OCI-LY1 (cell line): Measurements from ENCODE around the gene BCR.

ENCODE experiments used
- CTCF ChIP-seq: fragments of 200-600 bp; sonication (generic), shearing (Covaris generic); IDR thresholded peaks from 2 replicates; pipeline ENCODE4 v1.5.1; 2017; ENCODE audit warnings: mild to moderate bottlenecking, antibody characterized with exemption, low read length, moderate library complexity, mixed read lengths
- EZH2 ChIP-seq: fragments of 200-600 bp; sonication (generic), shearing (Covaris generic); IDR thresholded peaks from 2 replicates; pipeline ENCODE4 v1.8.0; 2017; ENCODE audit warnings: borderline replicate concordance, mixed run types, mild to moderate bottlenecking, antibody characterized with exemption, low read length, moderate library complexity, mixed read lengths

DNA sequence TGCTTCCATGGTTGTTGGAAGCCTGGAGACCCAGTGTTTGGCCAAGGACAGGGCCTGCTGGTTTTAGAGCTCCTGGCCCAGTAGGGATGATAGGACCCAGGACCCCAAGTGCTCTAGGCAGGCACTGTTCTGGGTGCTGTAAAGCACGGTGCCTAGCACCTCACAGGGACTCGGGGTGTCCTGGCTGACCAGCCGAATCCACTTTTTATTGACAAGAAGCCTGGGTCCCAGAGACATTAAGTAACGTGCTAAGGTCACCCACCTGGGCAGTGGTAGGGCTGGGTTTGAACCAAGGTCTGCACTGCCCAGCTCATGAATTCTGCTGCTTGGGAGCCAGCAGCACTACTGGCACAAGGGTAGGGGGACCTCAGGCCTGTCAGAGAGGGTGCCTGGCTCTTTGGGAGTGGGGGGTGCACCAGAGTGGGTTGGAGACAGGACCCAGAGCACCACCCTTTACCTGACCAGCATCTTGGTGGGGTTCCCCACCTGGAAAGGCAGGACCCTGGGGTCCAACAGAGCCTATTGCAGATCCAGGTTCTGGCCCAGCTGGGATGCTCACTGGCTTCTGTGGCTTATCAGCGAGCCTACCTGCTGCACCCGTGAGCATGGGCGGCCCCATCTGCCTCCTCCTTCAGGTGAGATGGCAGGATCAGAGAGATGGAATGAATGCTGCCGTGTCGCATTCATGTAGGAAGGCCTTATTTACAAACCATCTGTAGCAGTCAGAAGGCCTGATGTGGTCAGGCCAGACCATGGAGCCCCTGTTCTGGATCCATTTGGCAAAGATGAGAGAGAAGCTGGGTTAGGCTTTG lies 52.0 kb downstream of the BCR start:
- TF ChIP-seq CTCF (no peak), EZH2 (no peak)
